ENCODE results near the gene NANS.

Gene NANS

DNA sequence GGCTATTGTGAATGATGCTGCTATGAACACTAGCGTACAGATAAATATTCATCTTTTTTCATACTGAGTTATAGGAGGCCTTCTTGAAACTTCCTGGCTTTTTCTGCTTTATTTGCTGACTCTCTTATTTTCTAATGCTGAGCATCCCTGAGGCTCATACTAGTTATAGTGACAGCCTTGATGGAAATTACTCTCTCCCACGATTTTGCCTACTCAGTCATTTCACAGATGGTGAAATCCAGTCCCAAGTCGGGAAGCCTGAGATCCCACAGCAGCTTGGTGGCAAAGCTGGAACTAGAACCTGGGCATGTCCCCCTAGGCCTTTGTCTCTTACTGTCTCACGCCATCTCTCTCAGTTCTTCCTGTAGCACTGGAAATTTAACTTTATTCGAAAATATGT, 22.4 kb downstream of the NANS start:
- no peak for TF ChIP-seq ZFX (IDR thresholded peaks at IDR 0.05; ENCODE audit: borderline replicate concordance)
- TF ChIP-seq, protein P1, sequence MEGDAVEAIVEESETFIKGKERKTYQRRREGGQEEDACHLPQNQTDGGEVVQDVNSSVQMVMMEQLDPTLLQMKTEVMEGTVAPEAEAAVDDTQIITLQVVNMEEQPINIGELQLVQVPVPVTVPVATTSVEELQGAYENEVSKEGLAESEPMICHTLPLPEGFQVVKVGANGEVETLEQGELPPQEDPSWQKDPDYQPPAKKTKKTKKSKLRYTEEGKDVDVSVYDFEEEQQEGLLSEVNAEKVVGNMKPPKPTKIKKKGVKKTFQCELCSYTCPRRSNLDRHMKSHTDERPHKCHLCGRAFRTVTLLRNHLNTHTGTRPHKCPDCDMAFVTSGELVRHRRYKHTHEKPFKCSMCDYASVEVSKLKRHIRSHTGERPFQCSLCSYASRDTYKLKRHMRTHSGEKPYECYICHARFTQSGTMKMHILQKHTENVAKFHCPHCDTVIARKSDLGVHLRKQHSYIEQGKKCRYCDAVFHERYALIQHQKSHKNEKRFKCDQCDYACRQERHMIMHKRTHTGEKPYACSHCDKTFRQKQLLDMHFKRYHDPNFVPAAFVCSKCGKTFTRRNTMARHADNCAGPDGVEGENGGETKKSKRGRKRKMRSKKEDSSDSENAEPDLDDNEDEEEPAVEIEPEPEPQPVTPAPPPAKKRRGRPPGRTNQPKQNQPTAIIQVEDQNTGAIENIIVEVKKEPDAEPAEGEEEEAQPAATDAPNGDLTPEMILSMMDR (IDR thresholded peaks at IDR 0.05) = no peak
- no peak overlapping the region for H3K27ac ChIP-seq

DNA sequence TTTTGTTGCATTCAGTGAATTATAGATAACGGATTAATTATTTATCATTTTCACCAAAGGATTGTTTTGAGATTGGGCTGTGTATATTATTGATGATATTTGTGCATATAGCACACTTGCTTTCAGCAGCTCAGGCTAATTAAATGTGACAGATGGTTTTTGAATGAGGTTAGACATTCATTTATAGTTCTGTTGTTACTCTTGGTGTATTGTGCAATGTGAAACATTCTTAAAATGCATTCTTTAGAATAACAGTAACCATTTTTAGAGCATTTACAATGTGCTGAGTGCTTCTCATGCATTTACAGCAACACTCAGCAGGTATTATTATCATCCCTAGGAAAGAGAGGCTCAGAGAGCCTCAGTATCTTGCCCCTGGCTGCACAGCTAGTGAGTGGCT, 23.8 kb downstream of the NANS start:
- TF ChIP-seq ZFX (IDR thresholded peaks at IDR 0.05; ENCODE audit: borderline replicate concordance) = no peak
- TF ChIP-seq, protein P1 (IDR thresholded peaks at IDR 0.05) = no peak

DNA sequence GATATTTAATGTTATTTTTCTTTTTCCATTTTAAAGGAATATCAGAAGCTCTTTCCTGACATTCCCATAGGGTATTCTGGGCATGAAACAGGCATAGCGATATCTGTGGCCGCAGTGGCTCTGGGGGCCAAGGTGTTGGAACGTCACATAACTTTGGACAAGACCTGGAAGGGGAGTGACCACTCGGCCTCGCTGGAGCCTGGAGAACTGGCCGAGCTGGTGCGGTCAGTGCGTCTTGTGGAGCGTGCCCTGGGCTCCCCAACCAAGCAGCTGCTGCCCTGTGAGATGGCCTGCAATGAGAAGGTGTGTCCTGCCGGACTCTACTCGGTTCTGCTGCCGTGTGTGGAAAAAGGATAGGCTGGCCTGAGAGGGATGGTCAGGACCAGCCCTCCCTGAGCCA, 24.2 kb downstream of the NANS start:
- TF ChIP-seq ZFX (IDR thresholded peaks at IDR 0.05; ENCODE audit: borderline replicate concordance) = no peak
- TF ChIP-seq, protein P1 (IDR thresholded peaks at IDR 0.05) = no peak
- H3K27ac ChIP-seq = no peak overlapping the region

More for the DNA sequence above, 23.8 kb downstream of the NANS start:
- no peak overlapping the region for H3K27ac ChIP-seq

DNA sequence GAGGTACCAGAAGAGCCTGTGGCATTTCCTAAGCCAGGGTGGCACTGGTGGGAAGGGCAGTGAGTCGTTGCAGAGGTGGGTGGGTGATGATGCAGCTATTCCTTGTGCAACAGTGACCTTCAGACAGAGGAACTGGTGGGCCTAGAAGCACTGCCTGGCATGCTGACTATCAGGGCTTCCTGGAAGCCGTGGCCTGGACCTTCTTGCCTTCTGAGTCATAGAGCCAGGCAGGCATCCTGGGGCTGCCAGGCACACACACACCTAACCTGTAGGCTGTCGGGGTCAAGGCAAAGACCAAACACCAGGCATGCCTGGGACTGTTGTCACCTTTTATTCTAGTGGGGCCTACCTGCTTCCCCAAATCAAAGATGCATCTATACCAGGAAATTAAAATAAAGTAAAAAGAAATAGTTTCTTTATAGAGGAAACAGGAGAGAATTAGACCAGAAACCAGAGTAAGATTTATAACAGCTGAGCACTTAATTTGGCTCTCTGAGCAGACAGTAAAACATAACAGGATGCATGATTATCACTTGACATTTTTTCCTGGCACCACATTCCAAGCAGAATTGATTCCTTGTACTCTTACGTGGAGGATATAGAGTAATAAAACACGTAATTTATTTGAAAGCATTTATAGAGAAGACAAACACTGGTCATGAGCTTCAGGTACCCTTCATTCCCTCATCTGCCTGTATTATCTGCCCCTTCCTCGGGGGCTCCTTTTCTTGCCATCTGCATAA, 25.1 kb downstream of the NANS start:
- TF ChIP-seq, protein P1 (IDR thresholded peaks at IDR 0.05) = no peak
- TF ChIP-seq ZFX (IDR thresholded peaks at IDR 0.05; ENCODE audit: borderline replicate concordance) = no peak
- H3K27ac ChIP-seq = no peak overlapping the region

DNA sequence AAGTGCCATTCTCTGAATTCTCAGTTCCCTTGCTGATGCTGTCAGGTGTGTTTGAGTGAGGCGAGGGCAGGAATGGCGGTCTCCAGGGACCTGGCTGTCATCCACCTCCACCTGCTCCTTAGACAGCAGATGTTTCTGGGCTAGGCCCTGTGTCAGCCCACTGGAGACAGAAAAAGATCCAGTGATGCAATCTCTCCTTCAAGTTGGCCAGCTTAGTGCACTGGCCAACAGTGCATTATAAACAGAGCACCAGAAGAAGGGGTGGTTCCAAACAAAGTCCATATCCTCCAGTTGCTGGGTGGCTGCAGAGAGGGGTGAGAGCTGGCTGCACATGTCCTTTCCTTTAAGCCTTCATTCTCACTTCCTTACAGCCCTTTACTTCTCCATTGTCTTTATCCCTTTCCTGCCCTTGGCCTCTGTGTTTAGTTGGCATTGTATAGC, 26.5 kb downstream of the NANS start:
- no peak overlapping the region for H3K27ac ChIP-seq
- TF ChIP-seq, protein P1 (IDR thresholded peaks at IDR 0.05) = no peak
- TF ChIP-seq ZFX (IDR thresholded peaks at IDR 0.05; ENCODE audit: borderline replicate concordance) = no peak

DNA sequence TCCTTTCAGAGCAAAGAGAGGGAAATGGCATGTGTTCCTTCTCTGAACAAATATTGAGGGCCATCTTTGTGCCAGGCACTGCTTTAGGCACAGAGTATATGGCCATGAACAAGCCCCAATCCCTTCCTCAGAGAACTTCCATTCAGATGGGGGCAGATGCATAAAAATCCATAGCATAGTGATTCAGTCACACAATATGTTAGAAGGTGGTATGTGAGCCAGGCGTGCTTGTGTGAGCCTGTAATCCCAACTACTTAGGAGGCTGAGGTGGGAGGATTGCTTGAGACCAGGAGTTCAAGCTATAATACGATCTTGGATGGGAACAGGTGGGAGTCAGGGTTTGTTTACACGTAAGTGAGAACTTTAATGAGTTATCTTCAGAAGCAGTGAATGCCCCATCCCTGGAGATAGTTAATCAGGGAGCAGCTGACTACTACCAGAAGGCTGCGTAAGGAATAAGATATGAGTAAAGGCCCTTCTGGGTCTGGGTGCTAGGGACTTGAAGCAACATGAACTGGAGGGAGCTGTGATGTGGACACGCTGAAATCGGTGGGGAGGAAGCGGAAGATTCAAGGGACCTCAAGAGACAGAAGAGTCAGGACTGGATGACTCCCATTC, 27.1 kb downstream of the NANS start:
- no peak for TF ChIP-seq ZFX (IDR thresholded peaks at IDR 0.05; ENCODE audit: borderline replicate concordance)
- TF ChIP-seq, protein P1 (IDR thresholded peaks at IDR 0.05) = no peak
- H3K27ac ChIP-seq = no peak overlapping the region

DNA sequence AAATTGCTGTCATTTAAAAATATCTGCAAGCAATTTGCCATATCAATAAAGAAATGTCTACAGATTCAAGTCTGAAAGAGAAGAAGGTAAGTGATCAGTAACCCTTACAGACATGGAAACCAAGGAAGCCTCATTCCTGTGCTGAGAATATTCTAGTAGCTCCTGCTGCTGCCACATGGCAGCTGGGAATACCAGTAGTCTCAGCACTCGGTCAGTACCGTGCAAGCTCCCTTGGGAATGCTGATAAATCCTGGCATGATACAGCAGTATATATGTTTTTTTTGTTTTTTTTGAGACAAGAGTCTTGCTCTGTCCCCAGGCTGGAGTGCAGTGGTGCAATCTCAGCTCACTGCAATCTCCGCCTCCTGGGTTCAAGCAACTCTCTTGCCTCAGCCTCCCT, 27.9 kb downstream of the NANS start:
- H3K27ac ChIP-seq = no peak overlapping the region
- TF ChIP-seq ZFX (IDR thresholded peaks at IDR 0.05; ENCODE audit: borderline replicate concordance) = no peak
- TF ChIP-seq, protein P1 (IDR thresholded peaks at IDR 0.05) = no peak
